Measurements from ENCODE around the gene SLC44A1.

GRCh38 chr9:105393576-105394344 lies 149.3 kb downstream of the SLC44A1 start:
- TF ChIP-seq, protein P1, sequence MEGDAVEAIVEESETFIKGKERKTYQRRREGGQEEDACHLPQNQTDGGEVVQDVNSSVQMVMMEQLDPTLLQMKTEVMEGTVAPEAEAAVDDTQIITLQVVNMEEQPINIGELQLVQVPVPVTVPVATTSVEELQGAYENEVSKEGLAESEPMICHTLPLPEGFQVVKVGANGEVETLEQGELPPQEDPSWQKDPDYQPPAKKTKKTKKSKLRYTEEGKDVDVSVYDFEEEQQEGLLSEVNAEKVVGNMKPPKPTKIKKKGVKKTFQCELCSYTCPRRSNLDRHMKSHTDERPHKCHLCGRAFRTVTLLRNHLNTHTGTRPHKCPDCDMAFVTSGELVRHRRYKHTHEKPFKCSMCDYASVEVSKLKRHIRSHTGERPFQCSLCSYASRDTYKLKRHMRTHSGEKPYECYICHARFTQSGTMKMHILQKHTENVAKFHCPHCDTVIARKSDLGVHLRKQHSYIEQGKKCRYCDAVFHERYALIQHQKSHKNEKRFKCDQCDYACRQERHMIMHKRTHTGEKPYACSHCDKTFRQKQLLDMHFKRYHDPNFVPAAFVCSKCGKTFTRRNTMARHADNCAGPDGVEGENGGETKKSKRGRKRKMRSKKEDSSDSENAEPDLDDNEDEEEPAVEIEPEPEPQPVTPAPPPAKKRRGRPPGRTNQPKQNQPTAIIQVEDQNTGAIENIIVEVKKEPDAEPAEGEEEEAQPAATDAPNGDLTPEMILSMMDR (IDR thresholded peaks at IDR 0.05): no peak
- TF ChIP-seq POLR2A (IDR thresholded peaks at IDR 0.05): no peak

All from adrenal gland (tissue), 5 donors.